ENCODE measurements around the gene WT1. TPM values are rescaled to one million over a fixed set of nuclear protein-coding genes. Genes with fewer than 3 reads are reported as not detected.

Gene WT1
- total RNA-seq, 1 donor from 2014 or later, result not detected

- DNase-seq (no peak), ATAC-seq (ENCODE audit: low read depth) (no peak)
- Mint-ChIP-seq H3K27me3 (peaks cover 2% of the 10 kb centered on the region), H3K9me3 (no peaks in the 10 kb centered on the region), H3K27ac (no peak overlapping the region), H3K4me3 (no peak overlapping the region), H3K4me1 (no peaks in the 10 kb centered on the region), H3K36me3 (ENCODE audit: low read depth) (no peaks in the 10 kb centered on the region)
- TF ChIP-seq CTCF (IDR thresholded peaks at IDR 0.05), result no peak
- CTCF ChIA-PET, result no interaction called here
- intact Hi-C loops (cut with micrococcal nuclease), result no loop called here
- POLR2A ChIA-PET, result no interaction called here
These were observed 90.4 kb downstream of the WT1 start for GRCh38 chr11:32344946-32345345.

GRCh38 chr11:32343325-32344008, 91.9 kb downstream of the WT1 start:
- no peak for DNase-seq
- ChIA-PET CTCF (no interaction called here), POLR2A (no interaction called here)
- TF ChIP-seq CTCF (IDR thresholded peaks at IDR 0.05), result no peak
- Mint-ChIP-seq H3K27me3 (peaks cover 2% of the 10 kb centered on the region), H3K4me3 (no peak overlapping the region), H3K36me3 (ENCODE audit: low read depth) (no peaks in the 10 kb centered on the region), H3K27ac (no peak overlapping the region), H3K4me1 (no peaks in the 10 kb centered on the region), H3K9me3 (no peaks in the 10 kb centered on the region)
- no peak for ATAC-seq (ENCODE audit: low read depth)
- intact Hi-C loops (cut with micrococcal nuclease), result no loop called here

- CTCF ChIA-PET, result interaction anchor here (0.7 kb wide), 1 partner anchor 80 kb away, joined by 3 read pairs; no protein-coding TSS in a partner anchor
- no peak for ATAC-seq (ENCODE audit: low read depth)
- Mint-ChIP-seq H3K36me3 (ENCODE audit: low read depth) (no peaks in the 10 kb centered on the region), H3K4me3 (no peak overlapping the region), H3K27me3 (peaks cover 2% of the 10 kb centered on the region), H3K4me1 (no peaks in the 10 kb centered on the region), H3K9me3 (no peaks in the 10 kb centered on the region), H3K27ac (no peak overlapping the region)
- POLR2A ChIA-PET, result no interaction called here
- intact Hi-C loops (cut with micrococcal nuclease), result no loop called here
- no peak for DNase-seq
- no peak for TF ChIP-seq CTCF (IDR thresholded peaks at IDR 0.05)
These were observed 93.4 kb downstream of the WT1 start for GRCh38 chr11:32341620-32342613.

GRCh38 chr11:32340181-32340580, 95.2 kb downstream of the WT1 start:
- Mint-ChIP-seq H3K4me1 (no peaks in the 10 kb centered on the region), H3K4me3 (no peak overlapping the region), H3K27me3 (peaks cover 4% of the 10 kb centered on the region), H3K27ac (no peak overlapping the region), H3K9me3 (no peaks in the 10 kb centered on the region), H3K36me3 (ENCODE audit: low read depth) (no peaks in the 10 kb centered on the region)
- intact Hi-C loops (cut with micrococcal nuclease), result no loop called here
- TF ChIP-seq CTCF (IDR thresholded peaks at IDR 0.05), result no peak
- no peak for DNase-seq
- POLR2A ChIA-PET, result no interaction called here
- CTCF ChIA-PET, result no interaction called here
- ATAC-seq (ENCODE audit: low read depth), result no peak

Other genes starting within 250 kb of the WT1 start
- gene EIF3M, start 148.3 kb upstream of the WT1 start, total RNA-seq, result 234 and 248 TPM in 2 replicates

All from activated B cell treated with CpG ODN at 0.5 μM for 24 hours (primary cell).